ENCODE results near the gene SLC17A2.

The SLC17A2 gene

GRCh38 chr6:25942561-25943147, 12.2 kb upstream of the SLC17A2 start:
- H3K27me3 ChIP-seq (replicated peaks; ENCODE audit: control insufficient read depth, insufficient read depth, low read length): no peaks in the 10 kb centered on the region
- DNase-seq (ENCODE audit: extremely low read depth, insufficient read length): no peak
- no peak overlapping the region for H3K4me3 ChIP-seq (replicated peaks; ENCODE audit: low read depth, low read length)
- H3K36me3 ChIP-seq (ENCODE audit: control insufficient read depth, insufficient read depth, low read length): no peaks in the 10 kb centered on the region
- TF ChIP-seq CTCF (IDR thresholded peaks at IDR 0.05; ENCODE audit: insufficient read depth, low read length, poor library complexity, severe bottlenecking): peak; percentile 59

DNA sequence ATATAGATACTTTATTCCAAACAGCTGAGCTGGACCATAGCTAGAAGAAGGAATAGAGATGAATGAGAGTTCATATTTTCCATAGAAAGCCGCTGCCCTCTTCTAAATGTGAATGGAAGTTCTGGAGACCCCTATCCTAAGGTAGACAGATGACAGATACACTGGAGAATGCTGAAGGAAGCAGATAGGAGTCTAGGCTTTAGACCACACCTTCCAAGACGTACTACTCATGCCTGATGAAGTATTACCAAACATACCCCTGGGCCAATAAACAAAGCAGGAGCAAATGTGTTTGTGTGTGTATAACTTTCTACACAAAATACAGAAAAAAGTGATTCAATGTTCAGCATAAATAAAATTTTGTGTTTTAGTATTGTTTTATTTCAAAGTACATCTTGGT, 9.1 kb upstream of the SLC17A2 start:
- TF ChIP-seq CTCF (IDR thresholded peaks at IDR 0.05; ENCODE audit: insufficient read depth, low read length, poor library complexity, severe bottlenecking): no peak
- 0 out of 2 replicates have a peak, but pooled peaks cover 1% of the 10 kb centered on the region for H3K27me3 ChIP-seq (replicated peaks; ENCODE audit: control insufficient read depth, insufficient read depth, low read length)
- no peak overlapping the region for H3K4me3 ChIP-seq (replicated peaks; ENCODE audit: low read depth, low read length)
- no peak for DNase-seq (ENCODE audit: extremely low read depth, insufficient read length)
- no peaks in the 10 kb centered on the region for H3K36me3 ChIP-seq (ENCODE audit: control insufficient read depth, insufficient read depth, low read length)

DNA sequence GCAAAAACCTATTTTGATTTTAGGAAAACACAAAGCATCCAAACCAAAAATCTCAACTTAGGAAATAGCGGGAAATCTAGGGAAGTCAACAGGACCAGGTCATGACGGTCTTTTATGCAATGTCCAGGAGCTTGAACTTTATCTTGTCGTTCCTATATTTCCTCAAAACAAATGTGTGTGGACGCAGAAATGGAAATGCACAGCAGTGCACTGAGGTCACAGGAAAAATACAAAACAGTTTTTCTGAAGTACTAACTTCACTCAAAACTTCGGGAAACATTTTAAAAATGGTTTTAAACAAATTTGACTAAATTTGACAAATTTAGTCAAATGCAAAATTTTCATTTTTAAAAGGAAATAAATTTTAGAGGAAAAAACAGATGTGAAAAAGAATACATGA, 5.5 kb upstream of the SLC17A2 start:
- Histone ChIP-seq H3K4me3 (replicated peaks; ENCODE audit: low read depth, low read length) (no peak overlapping the region), H3K36me3 (ENCODE audit: control insufficient read depth, insufficient read depth, low read length) (no peaks in the 10 kb centered on the region), H3K27me3 (replicated peaks; ENCODE audit: control insufficient read depth, insufficient read depth, low read length) (0 out of 2 replicates have a peak, but pooled peaks cover 1% of the 10 kb centered on the region)
- DNase-seq (ENCODE audit: extremely low read depth, insufficient read length): no peak
- no peak for TF ChIP-seq CTCF (IDR thresholded peaks at IDR 0.05; ENCODE audit: insufficient read depth, low read length, poor library complexity, severe bottlenecking)

GRCh38 chr6:25934735-25935313, 4.3 kb upstream of the SLC17A2 start:
- TF ChIP-seq CTCF (IDR thresholded peaks at IDR 0.05; ENCODE audit: insufficient read depth, low read length, poor library complexity, severe bottlenecking): no peak
- Histone ChIP-seq H3K36me3 (ENCODE audit: control insufficient read depth, insufficient read depth, low read length) (no peaks in the 10 kb centered on the region), H3K4me3 (replicated peaks; ENCODE audit: low read depth, low read length) (no peak overlapping the region)

DNA sequence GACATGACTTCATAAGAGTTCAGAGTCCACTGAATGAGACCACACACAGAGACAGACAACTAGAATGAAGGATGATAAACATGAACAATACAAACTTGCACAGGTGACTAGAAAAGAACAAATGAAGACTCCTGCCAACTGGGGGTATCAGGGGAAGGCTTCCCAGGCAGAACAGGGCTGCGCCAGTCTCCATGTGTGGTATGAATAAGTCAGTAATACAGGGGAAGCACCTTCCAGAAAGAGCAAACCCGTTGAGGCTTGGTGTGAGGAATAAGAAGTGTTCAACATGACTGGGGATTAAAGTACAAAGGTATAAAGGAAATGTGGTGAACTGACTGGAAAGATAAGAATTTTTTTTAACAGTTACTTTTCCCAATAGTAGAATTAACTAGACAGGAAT, 3.7 kb upstream of the SLC17A2 start:
- no peak for TF ChIP-seq CTCF (IDR thresholded peaks at IDR 0.05; ENCODE audit: insufficient read depth, low read length, poor library complexity, severe bottlenecking)
- no peak overlapping the region for H3K4me3 ChIP-seq (replicated peaks; ENCODE audit: low read depth, low read length)
- 0 out of 2 replicates have a peak, but pooled peaks cover 1% of the 10 kb centered on the region for H3K27me3 ChIP-seq (replicated peaks; ENCODE audit: control insufficient read depth, insufficient read depth, low read length)
- H3K36me3 ChIP-seq (ENCODE audit: control insufficient read depth, insufficient read depth, low read length): no peaks in the 10 kb centered on the region
- no peak for DNase-seq (ENCODE audit: extremely low read depth, insufficient read length)

More at GRCh38 chr6:25934735-25935313, 4.3 kb upstream of the SLC17A2 start:
- no peak for DNase-seq (ENCODE audit: extremely low read depth, insufficient read length)
- H3K27me3 ChIP-seq (replicated peaks; ENCODE audit: control insufficient read depth, insufficient read depth, low read length): 0 out of 2 replicates have a peak, but pooled peaks cover 1% of the 10 kb centered on the region

Measured in GM06990 (cell line).